WERI-Rb-1 (cell line): ENCODE results near the gene AP4E1.
"Not testable (repeated sequence)": the region's sequence is repeated elsewhere in the genome, so short reads cannot be mapped to it uniquely, and the experiment has no call there.

Source experiments
- DNase-seq: peaks from one replicate; pipeline ENCODE4 v3.0.0-alpha.2; 2020
- H3K27ac ChIP-seq: fragments of 250-450 bp; sonication (Bioruptor Pico); 2 replicates; pipeline ENCODE4 v1.5.1; 2020; ENCODE audit warnings: mild to moderate bottlenecking, moderate library complexity
- H3K27me3 ChIP-seq: fragments of 250-450 bp; sonication (Bioruptor Pico); 2 replicates; pipeline ENCODE4 v1.5.1; 2021; ENCODE audit warnings: mild to moderate bottlenecking, low read depth, moderate library complexity; ENCODE audit not compliant: insufficient read depth, severe bottlenecking
- H3K36me3 ChIP-seq: fragments of 250-450 bp; sonication (Bioruptor Pico); 2 replicates; pipeline ENCODE4 v1.5.1; 2020; ENCODE audit warnings: mild to moderate bottlenecking, moderate library complexity
- H3K4me3 ChIP-seq: 2 replicates; pipeline ENCODE4 v1.5.1; 2011; ENCODE audit warnings: low read depth, mild to moderate bottlenecking, control low read depth, low read length
- H3K9me3 ChIP-seq: fragments of 250-450 bp; sonication (Bioruptor Pico); 2 replicates; pipeline ENCODE4 v1.5.1; 2021; ENCODE audit warnings: mild to moderate bottlenecking, moderate library complexity; ENCODE audit not compliant: severe bottlenecking
- CTCF ChIP-seq: IDR thresholded peaks from 2 replicates; pipeline ENCODE4 v1.5.1; 2011; ENCODE audit warnings: low read depth, mild to moderate bottlenecking, control low read depth, inconsistent platforms, low read length

The AP4E1 gene

DNA sequence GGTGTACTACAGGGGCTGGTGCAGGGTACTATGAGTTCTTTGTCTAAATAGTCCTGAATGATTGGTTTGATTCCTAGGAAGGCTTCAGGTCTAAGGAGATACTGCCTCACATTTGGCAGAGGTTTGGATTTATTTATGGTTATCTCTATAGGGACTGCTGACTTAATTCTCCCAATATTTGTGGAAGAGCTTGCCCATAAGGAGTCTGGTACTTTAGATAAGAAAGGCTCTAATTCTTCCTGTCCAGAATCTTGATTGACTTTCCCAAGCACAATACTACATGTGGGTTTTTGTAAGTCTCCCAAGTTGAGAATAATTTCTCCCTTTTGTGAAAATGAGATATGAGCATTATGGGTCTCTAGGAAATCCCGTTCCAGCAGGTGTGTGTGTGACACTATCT is 36.7 kb upstream of the AP4E1 start:
- H3K9me3 ChIP-seq = no peaks in the 10 kb centered on the region
- H3K4me3 ChIP-seq = no peak overlapping the region
- TF ChIP-seq CTCF = no peak
- no peaks in the 10 kb centered on the region for H3K36me3 ChIP-seq
- no peak for DNase-seq
- H3K27me3 ChIP-seq = no peaks in the 10 kb centered on the region
- no peak overlapping the region for H3K27ac ChIP-seq

DNA sequence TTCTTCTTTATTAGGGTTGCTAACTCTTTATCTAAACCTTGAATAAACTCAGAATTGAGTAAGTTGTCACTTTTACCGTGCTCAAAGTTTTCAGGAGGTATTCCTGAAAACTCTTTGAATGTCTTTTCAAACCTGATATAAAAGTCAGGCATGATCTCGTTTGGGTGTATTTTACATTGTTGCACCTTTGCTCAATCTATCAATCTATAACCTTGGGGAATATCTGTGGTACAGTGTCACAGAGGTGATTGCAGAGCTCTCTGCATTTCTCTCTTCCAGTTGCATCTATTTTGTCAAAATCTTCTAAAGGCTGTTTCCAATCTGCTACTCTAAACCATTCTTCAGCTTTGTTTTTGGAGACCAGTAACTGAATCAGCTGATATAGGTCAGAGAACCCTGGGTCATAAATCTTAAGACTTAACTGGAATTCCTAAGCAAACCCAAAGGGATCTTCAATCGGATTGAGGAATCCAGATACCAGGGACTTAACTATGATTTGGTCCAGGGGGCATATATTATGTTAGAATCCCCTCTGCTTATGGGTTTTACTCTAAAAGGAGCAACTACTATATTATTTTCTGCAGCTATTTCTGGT is 35.6 kb upstream of the AP4E1 start:
- Histone ChIP-seq H3K9me3 (no peaks in the 10 kb centered on the region), H3K27ac (no peak overlapping the region), H3K36me3 (no peaks in the 10 kb centered on the region), H3K4me3 (no peak overlapping the region), H3K27me3 (no peaks in the 10 kb centered on the region)
- no peak for TF ChIP-seq CTCF
- no peak for DNase-seq

DNA sequence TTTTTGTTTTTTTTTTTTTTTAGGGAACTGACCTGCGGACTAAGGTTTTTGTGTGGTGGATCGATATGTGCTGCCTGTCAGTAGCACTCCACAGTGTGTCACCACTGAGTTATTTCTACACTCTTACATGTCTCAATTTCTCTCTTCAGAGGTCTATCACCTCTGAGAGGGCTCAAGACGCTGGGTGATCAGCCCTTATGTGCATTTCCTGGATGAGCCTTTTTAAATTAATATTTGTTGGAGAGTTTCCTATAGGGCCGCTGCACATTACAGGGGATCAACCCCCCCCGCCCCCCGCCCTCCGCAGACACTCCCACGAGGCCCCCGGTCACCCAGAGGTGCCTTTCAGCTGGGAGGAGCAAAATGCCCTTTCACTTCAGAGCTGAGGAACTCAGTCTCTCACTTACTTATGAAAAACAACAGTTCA is 34.5 kb upstream of the AP4E1 start:
- H3K27ac ChIP-seq = no peak overlapping the region
- H3K36me3 ChIP-seq = no peaks in the 10 kb centered on the region
- DNase-seq = no peak
- no peak for TF ChIP-seq CTCF
- H3K4me3 ChIP-seq = no peak overlapping the region
- H3K9me3 ChIP-seq = no peaks in the 10 kb centered on the region
- no peaks in the 10 kb centered on the region for H3K27me3 ChIP-seq

GRCh38 chr15:50875238-50875637 is 33.2 kb upstream of the AP4E1 start:
- not testable (repeated sequence) for H3K9me3 ChIP-seq, H3K27ac ChIP-seq, H3K36me3 ChIP-seq, DNase-seq, H3K4me3 ChIP-seq, H3K27me3 ChIP-seq

- Histone ChIP-seq H3K27me3 (no peaks in the 10 kb centered on the region), H3K9me3 (no peaks in the 10 kb centered on the region), H3K36me3 (no peaks in the 10 kb centered on the region), H3K27ac (no peak overlapping the region), H3K4me3 (peak overlapping the region; percentile 12; the same call in 1 of the 2 replicates)
- no peak for DNase-seq
- TF ChIP-seq CTCF = no peak
Measured at GRCh38 chr15:50876260-50876988, 32.1 kb upstream of the AP4E1 start.

DNA sequence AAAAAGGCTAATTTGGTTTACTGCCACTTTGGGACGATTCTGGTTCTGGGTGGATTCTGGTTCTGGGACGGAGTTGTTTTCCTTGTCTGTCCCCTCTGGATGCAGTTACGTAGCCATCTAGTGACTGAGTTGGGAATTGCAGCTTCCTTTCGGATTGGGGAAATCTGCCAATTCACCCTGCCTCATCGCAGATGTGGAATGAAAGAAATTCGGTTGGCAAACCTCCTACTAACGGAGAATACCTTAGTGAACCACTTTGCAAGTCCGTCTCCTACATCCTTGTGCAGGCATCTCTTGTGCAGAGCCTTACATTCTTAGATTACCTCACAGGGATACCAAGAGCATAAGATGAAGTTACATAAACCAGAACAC is 31.5 kb upstream of the AP4E1 start:
- no peaks in the 10 kb centered on the region for H3K9me3 ChIP-seq
- no peaks in the 10 kb centered on the region for H3K36me3 ChIP-seq
- DNase-seq = peak; percentile 63
- no peak overlapping the region for H3K27ac ChIP-seq
- no peaks in the 10 kb centered on the region for H3K27me3 ChIP-seq
- TF ChIP-seq CTCF = peak; percentile 95
- peak overlapping the region; percentile 12; the same call in 1 of the 2 replicates for H3K4me3 ChIP-seq
